Panc1 (cell line): ENCODE data around the gene DAAM2.

Experiments used
- POLR2AphosphoS5 ChIP-seq: IDR thresholded peaks from 2 replicates; pipeline ENCODE4 v1.6.1; 2012; ENCODE audit warnings: mild to moderate bottlenecking, low read depth, low read length, moderate library complexity
- TF ChIP-seq, protein P1 (sequence below): fragments of 450-650 bp; IDR thresholded peaks from 2 replicates; pipeline ENCODE4 v1.5.1; 2017; ENCODE audit warnings: mild to moderate bottlenecking

DNA sequence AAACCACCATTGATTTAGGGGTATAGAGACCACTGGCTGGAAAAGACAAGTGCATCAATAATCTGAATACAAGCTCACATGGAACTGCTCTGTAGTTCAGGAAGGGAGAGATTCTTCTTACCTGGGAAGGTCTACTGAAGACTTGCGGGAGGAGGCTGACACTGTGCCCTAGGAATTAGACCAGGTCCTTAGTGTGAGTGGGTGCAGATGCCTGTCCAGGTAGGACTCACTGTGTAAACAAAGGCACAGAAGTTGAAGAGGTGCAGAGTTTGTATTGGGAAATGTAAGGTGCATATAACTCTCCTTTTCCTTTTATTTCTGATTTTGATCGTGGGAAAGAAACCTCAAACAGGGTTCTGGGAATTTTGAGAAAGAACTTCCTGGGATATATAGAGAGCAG is 66.8 kb downstream of the DAAM2 start:
- TF ChIP-seq, protein P1, sequence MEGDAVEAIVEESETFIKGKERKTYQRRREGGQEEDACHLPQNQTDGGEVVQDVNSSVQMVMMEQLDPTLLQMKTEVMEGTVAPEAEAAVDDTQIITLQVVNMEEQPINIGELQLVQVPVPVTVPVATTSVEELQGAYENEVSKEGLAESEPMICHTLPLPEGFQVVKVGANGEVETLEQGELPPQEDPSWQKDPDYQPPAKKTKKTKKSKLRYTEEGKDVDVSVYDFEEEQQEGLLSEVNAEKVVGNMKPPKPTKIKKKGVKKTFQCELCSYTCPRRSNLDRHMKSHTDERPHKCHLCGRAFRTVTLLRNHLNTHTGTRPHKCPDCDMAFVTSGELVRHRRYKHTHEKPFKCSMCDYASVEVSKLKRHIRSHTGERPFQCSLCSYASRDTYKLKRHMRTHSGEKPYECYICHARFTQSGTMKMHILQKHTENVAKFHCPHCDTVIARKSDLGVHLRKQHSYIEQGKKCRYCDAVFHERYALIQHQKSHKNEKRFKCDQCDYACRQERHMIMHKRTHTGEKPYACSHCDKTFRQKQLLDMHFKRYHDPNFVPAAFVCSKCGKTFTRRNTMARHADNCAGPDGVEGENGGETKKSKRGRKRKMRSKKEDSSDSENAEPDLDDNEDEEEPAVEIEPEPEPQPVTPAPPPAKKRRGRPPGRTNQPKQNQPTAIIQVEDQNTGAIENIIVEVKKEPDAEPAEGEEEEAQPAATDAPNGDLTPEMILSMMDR: no peak
- no peak for TF ChIP-seq POLR2AphosphoS5
